Loucy (cell line): ENCODE measurements around the gene IGSF22.
A peak's percentile ranks its signal among the peaks of the same experiment; 100 is the strongest.
"Not testable (repeated sequence)": the region's sequence is repeated elsewhere in the genome, so short reads cannot be mapped to it uniquely, and the experiment has no call there.

ENCODE experiments used
- H2AFZ ChIP-seq: fragments of 200-600 bp; sonication (generic); 2 replicates; pipeline ENCODE4 v1.6.0; 2016; ENCODE audit warnings: antibody characterized with exemption, mild to moderate bottlenecking, low read length, moderate library complexity
- H3F3A ChIP-seq: fragments of 200-600 bp; 2 replicates; pipeline ENCODE4 v1.6.0; 2016; ENCODE audit warnings: antibody characterized with exemption, low read depth, mild to moderate bottlenecking
- H3K27me3 ChIP-seq: fragments of 200-600 bp; sonication (generic); 2 replicates; pipeline ENCODE4 v1.6.1; 2014; ENCODE audit warnings: low read length, mild to moderate bottlenecking; ENCODE audit not compliant: insufficient read depth, poor library complexity, severe bottlenecking
- H3K36me3 ChIP-seq: fragments of 200-600 bp; sonication (generic); 2 replicates; pipeline ENCODE4 v1.6.1; 2016; ENCODE audit warnings: low read length; ENCODE audit not compliant: insufficient read depth
- H3K4me1 ChIP-seq: fragments of 200-600 bp; sonication (generic); 2 replicates; pipeline ENCODE4 v1.5.1; 2014; ENCODE audit warnings: low read length, mild to moderate bottlenecking; ENCODE audit not compliant: insufficient read depth, poor library complexity, severe bottlenecking
- H3K4me2 ChIP-seq: fragments of 200-600 bp; sonication (generic); 2 replicates; pipeline ENCODE4 v1.6.0; 2014; ENCODE audit warnings: antibody characterized with exemption, low read length, low read depth, mild to moderate bottlenecking; ENCODE audit not compliant: poor library complexity, severe bottlenecking
- H3K4me3 ChIP-seq: fragments of 200-600 bp; sonication (generic); 2 replicates; pipeline ENCODE4 v1.5.1; 2014; ENCODE audit warnings: low read length, mild to moderate bottlenecking, mixed read lengths; ENCODE audit not compliant: poor library complexity, severe bottlenecking
- H3K79me2 ChIP-seq: fragments of 200-600 bp; sonication (generic); 2 replicates; pipeline ENCODE4 v1.6.1; 2014; ENCODE audit warnings: low read length; ENCODE audit not compliant: insufficient read depth
- H3K9ac ChIP-seq: fragments of 200-600 bp; sonication (generic); 2 replicates; pipeline ENCODE4 v1.6.0; 2014; ENCODE audit warnings: mild to moderate bottlenecking, low read depth, low read length, moderate library complexity; ENCODE audit not compliant: poor library complexity, severe bottlenecking
- H3K9me2 ChIP-seq: fragments of 200-600 bp; sonication (generic); replicated peaks from 2 replicates; pipeline ENCODE4 v1.6.1; 2016; ENCODE audit warnings: low read depth, low read length, mixed read lengths
- H3K9me3 ChIP-seq: fragments of 200-600 bp; sonication (generic); 2 replicates; pipeline ENCODE4 v1.6.1; 2014; ENCODE audit warnings: mild to moderate bottlenecking, antibody characterized with exemption, low read length, low read depth; ENCODE audit not compliant: insufficient read depth
- H4K20me1 ChIP-seq: fragments of 200-600 bp; sonication (generic); 2 replicates; pipeline ENCODE4 v1.6.0; 2014; ENCODE audit warnings: antibody characterized with exemption, low read length, mild to moderate bottlenecking; ENCODE audit not compliant: insufficient read depth, poor library complexity, severe bottlenecking
- CTCF ChIP-seq: fragments of 200-600 bp; sonication (generic); conservative IDR thresholded peaks from 2 replicates; pipeline ENCODE4 v1.5.1; 2014; ENCODE audit warnings: mild to moderate bottlenecking, antibody characterized with exemption, low read length
- EZH2phosphoT487 ChIP-seq: fragments of 200-600 bp; IDR thresholded peaks from 2 replicates; pipeline ENCODE4 v1.6.1; 2018; ENCODE audit warnings: antibody characterized with exemption, mild to moderate bottlenecking, moderate library complexity, borderline replicate concordance

Gene IGSF22

GRCh38 chr11:18669219-18669596, 56.8 kb downstream of the IGSF22 start:
- no peaks in the 10 kb centered on the region for H4K20me1 ChIP-seq
- H3K9me3 ChIP-seq, result no peaks in the 10 kb centered on the region
- no peaks in the 10 kb centered on the region for H3K79me2 ChIP-seq
- no peaks in the 10 kb centered on the region for H3K9me2 ChIP-seq
- peaks cover 73% of the 10 kb centered on the region for H3K27me3 ChIP-seq
- no peak for TF ChIP-seq CTCF
- TF ChIP-seq EZH2phosphoT487, result no peak
- H2AFZ ChIP-seq, result no peak overlapping the region
- H3F3A ChIP-seq, result no peaks in the 10 kb centered on the region
- peaks cover 13% of the 10 kb centered on the region for H3K4me1 ChIP-seq
- H3K36me3 ChIP-seq, result no peaks in the 10 kb centered on the region
- no peak overlapping the region for H3K4me2 ChIP-seq
- H3K9ac ChIP-seq, result no peak overlapping the region
- H3K4me3 ChIP-seq, result no peak overlapping the region

GRCh38 chr11:18668131-18668530, 57.9 kb downstream of the IGSF22 start:
- Histone ChIP-seq H3K4me3 (no peak overlapping the region), H3K9me3 (no peaks in the 10 kb centered on the region), H3K4me2 (no peak overlapping the region), H3K9ac (no peak overlapping the region), H3K36me3 (no peaks in the 10 kb centered on the region), H2AFZ (no peak overlapping the region), H4K20me1 (no peaks in the 10 kb centered on the region), H3K9me2 (no peaks in the 10 kb centered on the region), H3F3A (no peaks in the 10 kb centered on the region), H3K79me2 (no peaks in the 10 kb centered on the region), H3K27me3 (peaks cover 62% of the 10 kb centered on the region), H3K4me1 (peaks cover 13% of the 10 kb centered on the region)
- TF ChIP-seq EZH2phosphoT487 (no peak), CTCF (no peak)

- Histone ChIP-seq H3K4me1 (peaks cover 13% of the 10 kb centered on the region), H3K4me2 (peak overlapping the region; percentile 62)
- H3K9me3 ChIP-seq, result not testable (repeated sequence)
Measured at GRCh38 chr11:18665353-18665872, 60.6 kb downstream of the IGSF22 start.

GRCh38 chr11:18657673-18658072, 68.3 kb downstream of the IGSF22 start:
- no peak overlapping the region for H3K4me3 ChIP-seq
- H4K20me1 ChIP-seq, result no peaks in the 10 kb centered on the region
- no peak overlapping the region for H3K9ac ChIP-seq
- no peaks in the 10 kb centered on the region for H3K36me3 ChIP-seq
- no peaks in the 10 kb centered on the region for H3F3A ChIP-seq
- no peaks in the 10 kb centered on the region for H3K79me2 ChIP-seq
- peaks cover 3% of the 10 kb centered on the region for H3K27me3 ChIP-seq
- H3K9me2 ChIP-seq, result no peaks in the 10 kb centered on the region
- no peak overlapping the region for H3K4me2 ChIP-seq
- H2AFZ ChIP-seq, result no peak overlapping the region
- TF ChIP-seq CTCF (no peak), EZH2phosphoT487 (no peak)
- no peaks in the 10 kb centered on the region for H3K9me3 ChIP-seq
- no peaks in the 10 kb centered on the region for H3K4me1 ChIP-seq

More at GRCh38 chr11:18665353-18665872, 60.6 kb downstream of the IGSF22 start:
- H3K9ac ChIP-seq, H4K20me1 ChIP-seq, H3K36me3 ChIP-seq, H3K9me2 ChIP-seq, H3F3A ChIP-seq, H3K79me2 ChIP-seq: not testable (repeated sequence)
- peak overlapping the region; percentile 34 for H3K4me3 ChIP-seq
- H2AFZ ChIP-seq, result peak overlapping the region; percentile 35; the same call in 1 of the 2 replicates
- peaks cover 49% of the 10 kb centered on the region for H3K27me3 ChIP-seq
